Measurements from ENCODE around the gene KISS1R.
A peak's percentile ranks its signal among the peaks of the same experiment; 100 is the strongest.
"Not testable (repeated sequence)": the region's sequence is repeated elsewhere in the genome, so short reads cannot be mapped to it uniquely, and the experiment has no call there.

KISS1R gene
- long read RNA-seq, donor 1, result 0 reads
- long read RNA-seq, donor 2, result 0 reads
- long read RNA-seq, donor 3, result 0 reads
- long read RNA-seq, donor 4, partial matches to known transcripts, result 0 of 1 reads
- long read RNA-seq, donor 4, other reads (novel, unspliced or antisense), result 0 of 1 reads
- long read RNA-seq, donor 5, partial matches to known transcripts, result 20 of 21 reads
- long read RNA-seq, donor 5, other reads (novel, unspliced or antisense), result 0 of 21 reads
- long read RNA-seq, donor 6, result 0 reads
- long read RNA-seq, donor 7, result 0 reads
- long read RNA-seq, donor 8, result 0 reads

DNA sequence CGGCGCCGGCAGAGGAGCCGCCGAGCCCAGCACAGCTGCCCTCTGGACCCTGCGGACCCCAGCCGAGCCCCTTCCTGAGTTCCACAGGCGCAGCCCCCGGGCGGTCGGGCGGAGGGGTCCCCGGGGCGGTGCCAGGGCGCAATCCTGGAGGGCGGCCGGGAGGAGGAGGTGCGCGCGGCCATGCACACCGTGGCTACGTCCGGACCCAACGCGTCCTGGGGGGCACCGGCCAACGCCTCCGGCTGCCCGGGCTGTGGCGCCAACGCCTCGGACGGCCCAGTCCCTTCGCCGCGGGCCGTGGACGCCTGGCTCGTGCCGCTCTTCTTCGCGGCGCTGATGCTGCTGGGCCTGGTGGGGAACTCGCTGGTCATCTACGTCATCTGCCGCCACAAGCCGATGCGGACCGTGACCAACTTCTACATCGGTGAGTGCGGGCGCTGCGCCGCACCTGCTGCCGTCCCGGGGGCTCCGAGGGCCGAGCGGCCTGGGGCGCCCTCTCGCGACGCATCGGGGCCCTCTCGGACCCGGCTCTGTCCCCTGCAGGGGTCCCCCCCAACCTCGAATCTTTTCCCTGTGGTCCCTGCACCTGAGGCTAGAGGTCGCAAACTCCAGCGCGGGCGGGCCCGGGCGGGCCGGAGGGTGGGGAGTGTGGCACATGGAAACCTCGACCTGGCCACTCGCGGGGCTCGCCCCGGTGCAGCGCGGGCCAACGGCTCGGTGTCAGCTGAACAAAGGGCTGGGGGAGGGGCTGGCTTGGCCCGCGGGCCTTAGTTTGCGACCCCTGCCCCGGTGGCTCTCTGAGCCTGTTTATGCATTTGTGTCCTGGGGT lies at the start of gene KISS1R:
TSS of gene KISS1R (plus strand) at position 11 of the 829 bp plus-strand sequence. CDS start at position 181, 170 bp downstream.
- peak; percentile 77 for DNase-seq

GRCh38 chr19:867855-868457 lies 49.2 kb upstream of the KISS1R start:
- DNase-seq, result no peak

DNA sequence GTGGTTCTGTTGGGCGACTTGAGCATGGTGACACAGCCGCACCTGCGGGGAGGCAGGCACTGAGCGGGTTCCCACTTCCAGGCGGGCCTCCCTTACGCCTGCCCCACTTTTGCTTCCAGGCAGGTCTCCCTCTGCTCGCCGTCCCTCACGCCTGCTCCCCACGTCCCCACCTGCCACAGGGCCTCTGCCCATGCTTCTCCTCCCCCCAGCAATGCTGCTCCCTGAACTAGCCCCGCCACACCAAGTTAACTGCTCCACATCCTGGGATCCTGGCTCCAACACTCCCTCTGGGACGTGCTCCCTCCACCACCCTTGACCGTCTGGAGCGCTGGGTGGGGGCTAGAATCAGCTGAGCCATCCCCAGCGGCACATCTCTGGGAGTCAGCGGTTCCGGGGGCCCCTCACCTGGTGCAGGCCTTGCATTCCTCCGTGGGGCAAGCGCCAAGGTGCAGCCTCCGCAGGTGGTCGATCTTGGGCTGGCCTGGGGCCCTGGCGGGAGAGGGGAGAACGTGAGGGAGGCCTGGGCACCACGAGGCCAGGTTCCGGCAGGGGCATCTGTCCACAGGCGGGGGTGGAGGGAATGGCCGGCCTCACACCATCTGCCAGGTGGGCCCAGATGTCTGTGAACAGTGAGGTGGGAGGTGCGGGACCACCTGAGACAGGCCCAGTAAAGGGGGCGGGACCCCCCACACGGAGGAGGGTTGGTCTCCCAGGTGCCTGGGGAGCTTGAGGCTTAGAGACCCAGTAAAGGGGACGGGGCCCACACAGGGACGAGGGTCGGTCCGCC lies 48.5 kb upstream of the KISS1R start:
- DNase-seq, result no peak

GRCh38 chr19:869245-870177 lies 47.6 kb upstream of the KISS1R start:
- no peak for DNase-seq

DNA sequence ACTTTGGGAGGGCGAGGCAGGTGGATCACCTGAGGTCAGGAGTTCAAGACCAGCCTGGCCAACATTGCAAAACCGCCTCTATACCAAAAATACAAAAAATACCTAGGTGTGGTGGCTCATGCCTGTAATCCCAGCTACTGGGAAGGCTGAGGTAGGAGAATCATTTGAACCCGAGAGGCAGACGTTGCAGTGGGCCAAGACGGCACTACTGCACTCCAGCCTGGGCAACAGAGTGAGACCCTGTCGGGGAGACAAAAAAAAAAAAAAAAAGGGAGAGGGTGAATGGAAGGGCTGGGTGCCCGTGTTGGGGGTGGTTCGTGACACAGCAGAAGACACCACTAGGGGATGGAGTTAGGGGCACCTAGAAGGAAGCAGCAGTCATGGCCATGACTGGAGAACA lies 46.8 kb upstream of the KISS1R start:
- no peak for DNase-seq

DNA sequence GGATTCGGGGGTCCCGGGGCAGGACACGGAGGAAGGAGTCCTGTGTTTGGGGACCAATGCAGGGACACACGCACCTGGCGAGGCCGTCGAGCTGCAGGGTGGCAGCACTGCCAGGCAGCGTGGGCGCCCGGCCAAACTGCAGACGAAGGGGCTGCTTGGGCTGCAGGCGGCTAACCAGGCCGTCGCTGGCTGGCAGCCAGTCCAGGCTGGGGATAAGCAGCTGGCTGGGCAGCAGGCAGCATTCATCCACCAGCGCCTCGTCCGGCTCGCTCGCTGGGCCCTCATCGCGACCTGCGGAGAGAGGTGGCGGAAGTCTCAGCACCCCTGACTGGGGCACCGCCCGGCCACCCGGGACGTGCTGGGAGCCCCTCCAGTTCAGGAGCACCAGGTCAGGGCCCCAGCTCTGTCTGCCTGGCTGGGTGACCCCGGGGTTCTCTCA lies 46.2 kb upstream of the KISS1R start:
- DNase-seq, result no peak

DNA sequence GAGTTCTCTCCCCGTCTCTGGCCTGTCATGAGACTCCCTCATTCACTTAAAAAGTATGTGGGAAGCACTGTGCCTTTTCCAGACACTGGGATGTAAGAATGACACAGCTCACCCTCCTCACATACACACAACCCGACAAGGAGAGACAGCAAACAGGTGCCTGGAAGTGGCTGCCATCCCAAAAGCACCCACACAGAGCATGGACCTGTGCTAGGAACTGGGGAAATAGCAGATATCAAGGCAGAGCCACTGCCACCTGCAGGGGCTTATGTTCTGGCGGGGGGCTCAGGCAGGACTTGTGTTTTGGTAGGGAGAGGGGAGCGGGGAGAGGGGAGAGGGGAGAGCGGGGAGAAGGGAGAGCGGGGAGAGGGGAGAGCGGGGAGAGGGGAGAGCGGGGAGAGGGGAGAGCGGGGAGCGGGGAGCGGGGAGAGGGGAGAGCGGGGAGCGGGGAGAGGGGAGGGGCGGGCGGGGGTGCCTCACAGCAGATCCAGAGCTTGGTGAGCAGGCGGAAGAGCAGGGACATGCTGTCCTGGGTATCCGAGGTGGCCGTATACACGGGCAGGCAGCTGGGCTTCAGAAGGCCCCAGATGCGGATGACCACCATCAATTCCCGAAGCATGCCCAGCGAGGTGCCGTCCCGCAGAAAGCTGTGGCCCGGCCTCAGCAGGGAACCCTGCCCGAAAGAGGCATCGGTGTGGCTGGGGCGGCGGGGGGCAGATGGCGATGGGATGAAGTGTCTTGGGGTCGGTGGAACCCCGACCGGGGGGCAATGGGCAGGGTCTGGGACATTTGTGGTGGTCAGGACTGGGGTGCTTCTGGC lies 45.5 kb upstream of the KISS1R start:
- DNase-seq, result peak; percentile 53

DNA sequence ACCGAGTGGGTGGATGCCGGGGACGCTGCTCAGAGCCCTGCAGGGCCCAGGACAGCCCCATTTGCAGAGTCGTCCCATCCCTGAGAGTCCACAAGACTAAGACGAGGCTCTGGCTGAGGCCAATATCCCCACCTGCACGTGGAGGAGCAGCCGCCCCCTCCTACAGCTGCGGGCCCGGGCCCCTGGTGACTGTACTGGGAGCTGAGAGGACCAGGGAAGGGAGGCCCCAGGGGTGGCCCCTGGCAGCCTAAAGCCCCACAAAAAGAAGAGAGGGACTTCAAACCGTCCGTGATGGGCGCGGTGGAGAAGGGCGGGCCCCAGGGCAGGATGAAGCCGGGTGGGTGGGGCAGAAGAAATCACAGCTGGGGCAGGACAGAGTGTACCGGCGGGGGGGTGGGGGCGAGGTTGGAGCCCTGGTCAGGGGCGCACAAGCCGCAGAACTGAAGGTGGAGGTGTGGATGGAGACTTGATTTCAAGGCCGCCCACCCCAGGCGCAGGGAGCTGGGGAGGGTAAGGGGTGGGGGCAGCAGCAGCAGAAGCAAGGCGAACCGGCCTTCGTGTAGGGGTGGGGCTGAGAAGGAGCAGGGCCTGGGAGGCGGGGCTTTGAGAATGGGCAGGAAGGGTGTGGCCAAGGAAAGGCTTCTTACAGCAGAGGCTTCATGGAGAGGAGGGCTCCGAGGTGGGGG lies 44.7 kb upstream of the KISS1R start:
- DNase-seq, result no peak

- DNase-seq, result no peak
Observed at GRCh38 chr19:873084-873483, 44.0 kb upstream of the KISS1R start.

DNA sequence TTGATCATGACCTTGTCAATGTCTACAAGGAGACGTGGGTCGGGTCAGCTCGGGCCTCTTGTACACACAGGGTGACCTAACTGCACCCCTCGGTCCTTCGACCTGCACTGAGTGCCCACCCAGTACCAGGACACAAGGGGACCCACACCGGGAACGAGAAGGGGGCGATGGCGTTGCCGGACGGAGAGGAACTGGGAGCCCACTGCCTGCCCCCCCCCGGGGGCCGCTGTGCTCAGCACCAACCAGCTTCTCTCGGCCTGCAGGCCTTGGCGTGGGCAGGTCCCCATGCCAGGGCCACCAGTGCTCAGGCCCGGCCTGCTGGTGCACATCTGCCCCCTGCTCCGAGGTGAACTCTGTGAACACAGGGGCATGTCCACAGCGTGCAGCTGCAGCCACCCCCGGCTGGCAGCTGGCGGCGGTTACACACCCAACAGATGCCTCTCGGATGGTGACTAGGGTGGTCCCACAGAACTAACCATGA lies 43.5 kb upstream of the KISS1R start:
- DNase-seq, result no peak

DNA sequence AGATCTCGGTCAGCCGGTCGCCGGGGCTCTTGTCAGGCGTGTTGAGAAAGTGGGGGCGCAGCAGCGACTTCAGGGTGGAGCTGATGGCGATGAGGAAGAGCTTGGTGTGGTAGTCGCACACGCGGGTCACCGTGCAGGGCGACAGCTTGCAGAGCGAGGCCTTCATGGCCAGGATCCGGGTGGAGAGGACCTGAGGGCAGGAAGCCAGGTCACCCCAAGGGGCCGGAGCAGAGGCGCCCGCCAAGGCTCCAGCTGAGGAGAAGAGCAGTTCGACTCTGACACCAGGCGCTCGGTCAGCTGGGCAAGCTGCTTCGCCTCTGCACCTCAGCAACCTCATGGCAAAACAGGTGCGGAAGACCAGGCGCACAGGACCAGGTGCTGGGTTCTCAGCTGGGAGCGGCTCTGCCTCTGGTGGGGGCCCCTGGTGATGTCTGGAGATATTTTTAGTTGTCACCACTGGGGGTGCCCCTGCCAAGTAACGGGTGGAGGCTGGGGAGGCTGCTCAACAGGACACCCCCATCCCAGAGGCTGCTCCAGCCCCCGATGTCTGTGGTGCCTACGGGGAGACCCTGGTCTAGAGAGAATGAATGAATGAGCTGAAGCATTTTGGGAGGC lies 41.8 kb upstream of the KISS1R start:
- no peak for DNase-seq

DNA sequence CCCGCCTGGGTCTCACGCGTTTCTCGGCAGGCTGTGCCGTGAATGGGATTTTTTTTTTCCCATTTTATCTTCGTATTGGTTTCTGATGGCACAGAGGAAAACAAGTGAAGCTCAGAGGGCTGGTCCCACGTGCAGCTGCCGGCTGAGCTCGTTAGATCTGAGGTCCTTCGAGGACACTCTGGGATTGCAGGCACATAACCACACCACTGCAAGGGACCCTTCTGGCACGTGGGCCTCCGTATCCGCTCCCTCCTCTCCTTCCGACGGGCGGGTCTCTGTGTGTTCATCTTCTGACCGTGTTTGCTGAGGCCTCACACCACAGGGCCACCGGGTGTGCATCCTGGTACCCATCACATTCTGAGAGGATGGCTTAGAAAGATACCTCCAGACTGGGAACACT lies 41.0 kb upstream of the KISS1R start:
- DNase-seq, result no peak

- DNase-seq, result no peak
Observed at GRCh38 chr19:876780-877314, 40.3 kb upstream of the KISS1R start.

DNA sequence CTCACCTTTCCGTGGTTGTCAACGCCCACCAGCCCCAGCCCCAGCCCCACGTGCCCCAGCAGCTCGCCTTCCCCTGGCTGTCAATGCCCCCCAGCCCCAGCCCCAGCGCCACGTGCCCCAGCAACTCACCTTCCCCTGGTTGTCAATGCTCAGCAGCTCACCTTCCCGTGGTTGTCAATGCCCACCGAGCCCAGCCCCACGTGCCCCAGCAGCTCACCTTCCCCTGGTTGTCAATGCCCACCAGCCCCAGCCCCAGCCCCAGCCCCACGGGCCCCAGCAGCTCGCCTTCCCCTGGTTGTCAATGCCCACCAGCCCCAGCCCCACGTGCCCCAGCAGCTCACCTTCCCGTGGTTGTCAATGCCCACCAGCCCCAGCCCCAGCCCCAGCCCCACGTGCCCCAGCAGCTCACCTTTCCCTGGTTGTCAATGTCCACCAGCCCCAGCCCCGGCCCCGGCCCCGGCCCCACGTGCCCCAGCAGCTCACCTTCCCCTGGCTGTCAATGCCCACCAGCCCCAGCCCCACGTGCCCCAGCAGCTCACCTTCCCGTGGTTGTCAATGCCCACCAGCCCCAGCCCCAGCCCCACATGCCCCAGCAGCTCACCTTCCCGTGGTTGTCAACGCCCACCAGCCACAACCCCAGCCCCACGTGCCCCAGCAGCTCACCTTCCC lies 39.0 kb upstream of the KISS1R start:
- not testable (repeated sequence) for DNase-seq

GRCh38 chr19:878751-879561 lies 38.2 kb upstream of the KISS1R start:
- not testable (repeated sequence) for DNase-seq

- no peak for DNase-seq
Observed at GRCh38 chr19:879711-880438, 37.3 kb upstream of the KISS1R start.

Data from right kidney (tissue), 9 donors.